ENCODE measurements around the gene ECT2L. TPM values are rescaled to one million over a fixed set of nuclear protein-coding genes. Genes with fewer than 3 reads are reported as not detected.

ECT2L gene
- total RNA-seq, 1 experiment from 2014 or later = not detected

GRCh38 chr6:138912308-138912707 is 116.4 kb downstream of the ECT2L start:
- ChIA-PET POLR2A (ENCODE audit: low non-redundant PET) (no interaction called here), CTCF (no interaction called here)
- no peaks in the 10 kb centered on the region for H3K9me3 ChIP-seq (ENCODE audit: low read depth, low read length, poor library complexity, severe bottlenecking)
- H3K4me3 ChIP-seq (ENCODE audit: low read depth, low read length, poor library complexity, severe bottlenecking) = no peak overlapping the region
- no TSS peak for BruUV-seq (replicated peaks)
- intact Hi-C loops (cut with micrococcal nuclease; ENCODE audit: unreplicated experiment) = no loop called here
- H3K36me3 ChIP-seq (ENCODE audit: insufficient read depth, low read length, poor library complexity, severe bottlenecking) = peaks cover 47% of the 10 kb centered on the region
- H3K27ac ChIP-seq (ENCODE audit: low read depth, low read length, poor library complexity, severe bottlenecking) = no peak overlapping the region
- no peak for DNase-seq (ENCODE audit: low spot score)
- H3K27me3 ChIP-seq (replicated peaks; ENCODE audit: insufficient read depth, low read depth, low read length, poor library complexity) = no peaks in the 10 kb centered on the region
- TF ChIP-seq CTCF (conservative IDR thresholded peaks at IDR 0.05; ENCODE audit: low read depth, low read length) (no peak), EZH2 (IDR thresholded peaks at IDR 0.05; ENCODE audit: borderline replicate concordance, low read depth, low read length, poor library complexity, severe bottlenecking) (no peak)
- no peaks in the 10 kb centered on the region for H3K4me1 ChIP-seq (ENCODE audit: insufficient read depth, low read length, poor library complexity, severe bottlenecking)

- ChIA-PET POLR2A (ENCODE audit: low non-redundant PET) (no interaction called here), CTCF (no interaction called here)
- no peak for TF ChIP-seq CTCF (conservative IDR thresholded peaks at IDR 0.05; ENCODE audit: low read depth, low read length)
- no peak for TF ChIP-seq EZH2 (IDR thresholded peaks at IDR 0.05; ENCODE audit: borderline replicate concordance, low read depth, low read length, poor library complexity, severe bottlenecking)
- Histone ChIP-seq H3K27me3 (replicated peaks; ENCODE audit: insufficient read depth, low read depth, low read length, poor library complexity) (no peaks in the 10 kb centered on the region), H3K36me3 (ENCODE audit: insufficient read depth, low read length, poor library complexity, severe bottlenecking) (peaks cover 41% of the 10 kb centered on the region), H3K4me3 (ENCODE audit: low read depth, low read length, poor library complexity, severe bottlenecking) (no peak overlapping the region), H3K4me1 (ENCODE audit: insufficient read depth, low read length, poor library complexity, severe bottlenecking) (no peaks in the 10 kb centered on the region), H3K9me3 (ENCODE audit: low read depth, low read length, poor library complexity, severe bottlenecking) (no peaks in the 10 kb centered on the region), H3K27ac (ENCODE audit: low read depth, low read length, poor library complexity, severe bottlenecking) (no peak overlapping the region)
- BruUV-seq (replicated peaks) = no TSS peak
- intact Hi-C loops (cut with micrococcal nuclease; ENCODE audit: unreplicated experiment) = no loop called here
- DNase-seq (ENCODE audit: low spot score) = no peak
These were observed 118.8 kb downstream of the ECT2L start for GRCh38 chr6:138914701-138915100.

- TF ChIP-seq CTCF (conservative IDR thresholded peaks at IDR 0.05; ENCODE audit: low read depth, low read length) (no peak), EZH2 (IDR thresholded peaks at IDR 0.05; ENCODE audit: borderline replicate concordance, low read depth, low read length, poor library complexity, severe bottlenecking) (no peak)
- Histone ChIP-seq H3K4me1 (ENCODE audit: insufficient read depth, low read length, poor library complexity, severe bottlenecking) (no peaks in the 10 kb centered on the region), H3K27ac (ENCODE audit: low read depth, low read length, poor library complexity, severe bottlenecking) (no peak overlapping the region), H3K27me3 (replicated peaks; ENCODE audit: insufficient read depth, low read depth, low read length, poor library complexity) (no peaks in the 10 kb centered on the region), H3K4me3 (ENCODE audit: low read depth, low read length, poor library complexity, severe bottlenecking) (no peak overlapping the region), H3K36me3 (ENCODE audit: insufficient read depth, low read length, poor library complexity, severe bottlenecking) (peaks cover 9% of the 10 kb centered on the region), H3K9me3 (ENCODE audit: low read depth, low read length, poor library complexity, severe bottlenecking) (no peaks in the 10 kb centered on the region)
- BruUV-seq (replicated peaks) = no TSS peak
- intact Hi-C loops (cut with micrococcal nuclease; ENCODE audit: unreplicated experiment) = no loop called here
- DNase-seq (ENCODE audit: low spot score) = no peak
- ChIA-PET CTCF (no interaction called here), POLR2A (ENCODE audit: low non-redundant PET) (no interaction called here)
These were observed 125.0 kb downstream of the ECT2L start for GRCh38 chr6:138920906-138921305.
